GM12875 (cell line): ENCODE results near the gene STOX2.

ENCODE experiments used
- H3K4me3 ChIP-seq: one replicate; pipeline ENCODE4 v1.5.1; 2011; ENCODE audit warnings: low read depth, low read length, control low read depth
- CTCF ChIP-seq: IDR thresholded peaks from 2 replicates; pipeline ENCODE4 v1.5.1; 2011; ENCODE audit warnings: low read depth, mild to moderate bottlenecking, control low read depth, inconsistent platforms, low read length, moderate library complexity, borderline replicate concordance; ENCODE audit not compliant: insufficient read depth

STOX2 gene

GRCh38 chr4:183906739-183907651 lies 1.9 kb downstream of the STOX2 start:
- H3K4me3 ChIP-seq: no peak overlapping the region

GRCh38 chr4:183907871-183908683 lies 3.0 kb downstream of the STOX2 start:
- no peak overlapping the region for H3K4me3 ChIP-seq
- TF ChIP-seq CTCF: no peak

More at GRCh38 chr4:183906739-183907651, 1.9 kb downstream of the STOX2 start:
- TF ChIP-seq CTCF: no peak

GRCh38 chr4:183909187-183909586 lies 4.1 kb downstream of the STOX2 start:
- TF ChIP-seq CTCF: no peak
- H3K4me3 ChIP-seq: no peak overlapping the region

GRCh38 chr4:183909801-183910200 lies 4.7 kb downstream of the STOX2 start:
- H3K4me3 ChIP-seq: no peak overlapping the region
- TF ChIP-seq CTCF: no peak

GRCh38 chr4:183912585-183912984 lies 7.5 kb downstream of the STOX2 start:
- H3K4me3 ChIP-seq: no peak overlapping the region
- TF ChIP-seq CTCF: no peak

GRCh38 chr4:183915976-183916375 lies 10.9 kb downstream of the STOX2 start:
- H3K4me3 ChIP-seq: no peak overlapping the region
- no peak for TF ChIP-seq CTCF
